DND-41 (cell line): ENCODE results near the gene GRAP2.

Experiments used
- ATAC-seq: fragments of 200-7000 bp; cut with Tn5 transposase; 3 replicates; pipeline ENCODE4 v1.9.1; 2021; ENCODE audit warnings: low read depth; ENCODE audit not compliant: insufficient read depth
- DNase-seq: peaks from one replicate; pipeline ENCODE4 v3.0.0-alpha.2; 2020
- H2AFZ ChIP-seq: 2 replicates; pipeline ENCODE4 v1.6.0; 2012; ENCODE audit warnings: low read depth, low read length
- H3K27ac ChIP-seq: 2 replicates; pipeline ENCODE4 v1.5.1; 2012; ENCODE audit warnings: low read length, inconsistent platforms
- H3K27me3 ChIP-seq: fragments of 200-600 bp; sonication (generic); 2 replicates; pipeline ENCODE4 v1.6.0; 2012; ENCODE audit warnings: low read length, mild to moderate bottlenecking, inconsistent platforms; ENCODE audit not compliant: insufficient read depth, poor library complexity
- H3K36me3 ChIP-seq: 2 replicates; pipeline ENCODE4 v1.5.1; 2012; ENCODE audit warnings: low read length, inconsistent platforms; ENCODE audit not compliant: insufficient read depth
- H3K4me1 ChIP-seq: 2 replicates; pipeline ENCODE4 v1.5.1; 2012; ENCODE audit warnings: mild to moderate bottlenecking, low read length; ENCODE audit not compliant: insufficient read depth
- H3K4me2 ChIP-seq: 2 replicates; pipeline ENCODE4 v1.6.0; 2012; ENCODE audit warnings: mild to moderate bottlenecking, moderate library complexity, low read length, inconsistent platforms; ENCODE audit not compliant: insufficient read depth
- H3K4me3 ChIP-seq, 2 experiments: fragments of 200-600 bp in 1 of 2; shearing (Covaris generic) in 1 of 2; 2 replicates each; pipeline ENCODE4 v1.5.1; 2012 to 2016; ENCODE audit warnings: inconsistent platforms in 2 of 2, low read length in 2 of 2, mild to moderate bottlenecking in 2 of 2, low read depth in 1 of 2, moderate library complexity in 1 of 2
- H3K79me2 ChIP-seq: 2 replicates; pipeline ENCODE4 v1.6.0; 2012; ENCODE audit warnings: low read length, inconsistent platforms; ENCODE audit not compliant: insufficient read depth
- H3K9ac ChIP-seq: 2 replicates; pipeline ENCODE4 v1.6.0; 2012; ENCODE audit warnings: low read depth, mild to moderate bottlenecking, inconsistent platforms, low read length, moderate library complexity
- H3K9me3 ChIP-seq: 2 replicates; pipeline ENCODE4 v1.5.1; 2012; ENCODE audit warnings: low read length, moderate library complexity, mild to moderate bottlenecking, inconsistent platforms; ENCODE audit not compliant: insufficient read depth, severe bottlenecking
- H4K20me1 ChIP-seq: 2 replicates; pipeline ENCODE4 v1.6.0; 2012; ENCODE audit warnings: low read length; ENCODE audit not compliant: insufficient read depth
- CTCF ChIP-seq: IDR thresholded peaks from 2 replicates; pipeline ENCODE4 v1.5.1; 2012; ENCODE audit warnings: borderline replicate concordance, low read length, moderate library complexity, mild to moderate bottlenecking; ENCODE audit not compliant: poor library complexity, severe bottlenecking; ENCODE audit errors: extremely low read depth
- EZH2 ChIP-seq: IDR thresholded peaks from 3 replicates; pipeline ENCODE4 v1.6.1; 2012; ENCODE audit warnings: borderline replicate concordance, low read depth, mild to moderate bottlenecking, moderate library complexity, low read length, inconsistent platforms; ENCODE audit not compliant: severe bottlenecking

Gene GRAP2

GRCh38 chr22:39973656-39974055 is 72.8 kb downstream of the GRAP2 start:
- Histone ChIP-seq H4K20me1 (no peaks in the 10 kb centered on the region), H3K27ac (no peak overlapping the region), H3K79me2 (no peaks in the 10 kb centered on the region), H3K9ac (no peak overlapping the region), H3K9me3 (no peaks in the 10 kb centered on the region), H3K27me3 (no peaks in the 10 kb centered on the region), H3K4me1 (no peaks in the 10 kb centered on the region), H3K36me3 (peaks cover 61% of the 10 kb centered on the region), H3K4me3 (no peak overlapping the region), H2AFZ (no peak overlapping the region), H3K4me2 (no peak overlapping the region)
- no peak for DNase-seq
- no peak for ATAC-seq
- TF ChIP-seq CTCF, result no peak
- no peak for TF ChIP-seq EZH2

DNA sequence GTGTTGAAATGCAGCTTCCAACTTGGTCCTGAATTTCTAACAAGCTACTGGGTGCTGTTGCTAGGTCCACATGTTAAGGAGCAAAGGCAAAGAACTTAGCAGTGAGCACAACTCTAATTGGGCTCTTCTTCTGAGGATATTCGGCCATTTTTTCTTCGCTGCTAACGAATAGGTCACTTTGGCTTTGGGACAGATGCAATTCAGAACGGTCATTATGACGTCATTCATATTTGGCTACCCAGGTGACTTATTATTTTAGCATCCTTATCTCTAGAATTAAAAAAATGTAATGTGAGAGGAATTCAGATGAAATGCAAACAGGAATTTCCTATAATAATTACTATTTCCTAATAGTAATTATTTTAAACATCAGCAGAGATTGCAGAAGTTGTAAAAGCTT is 73.2 kb downstream of the GRAP2 start:
- H3K9ac ChIP-seq, result no peak overlapping the region
- TF ChIP-seq EZH2 (no peak), CTCF (no peak)
- H4K20me1 ChIP-seq, result no peaks in the 10 kb centered on the region
- ATAC-seq (no peak), DNase-seq (no peak)
- H3K4me1 ChIP-seq, result no peaks in the 10 kb centered on the region
- H3K27me3 ChIP-seq, result no peaks in the 10 kb centered on the region
- H3K27ac ChIP-seq, result no peak overlapping the region
- no peaks in the 10 kb centered on the region for H3K9me3 ChIP-seq
- H3K4me2 ChIP-seq, result no peak overlapping the region
- no peak overlapping the region for H2AFZ ChIP-seq
- H3K36me3 ChIP-seq, result peaks cover 57% of the 10 kb centered on the region
- H3K79me2 ChIP-seq, result no peaks in the 10 kb centered on the region
- H3K4me3 ChIP-seq, result no peak overlapping the region

- Histone ChIP-seq H3K79me2 (no peaks in the 10 kb centered on the region), H2AFZ (no peak overlapping the region), H3K9me3 (no peaks in the 10 kb centered on the region), H3K4me1 (no peaks in the 10 kb centered on the region), H3K36me3 (peaks cover 7% of the 10 kb centered on the region), H3K4me2 (no peak overlapping the region), H3K9ac (no peak overlapping the region), H3K4me3 (no peak overlapping the region), H3K27ac (no peak overlapping the region), H4K20me1 (no peaks in the 10 kb centered on the region), H3K27me3 (no peaks in the 10 kb centered on the region)
- ATAC-seq (no peak), DNase-seq (no peak)
- TF ChIP-seq EZH2 (no peak), CTCF (no peak)
These were observed 78.2 kb downstream of the GRAP2 start for GRCh38 chr22:39979048-39979447.

DNA sequence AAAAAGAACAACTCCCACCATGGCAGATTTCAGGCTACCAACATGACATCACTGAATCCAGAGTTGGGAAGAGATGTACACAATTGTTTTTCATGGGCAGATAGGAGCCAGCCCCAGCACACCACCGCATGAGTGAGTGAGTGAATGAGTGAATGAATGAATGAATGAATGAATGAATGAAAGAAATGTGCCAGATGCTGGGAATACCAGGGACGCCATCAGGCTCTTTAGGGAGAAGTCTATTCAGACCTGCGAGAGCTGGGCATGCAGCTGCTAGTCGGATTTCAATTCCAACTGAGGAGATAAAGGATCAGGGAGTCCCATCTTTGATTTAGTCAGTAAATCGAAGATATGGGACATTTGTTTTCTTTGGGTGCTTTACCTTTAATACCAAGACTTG is 78.6 kb downstream of the GRAP2 start:
- Histone ChIP-seq H3K79me2 (no peaks in the 10 kb centered on the region), H3K27ac (no peak overlapping the region), H3K9ac (no peak overlapping the region), H3K27me3 (no peaks in the 10 kb centered on the region), H3K4me3 (no peak overlapping the region), H3K4me1 (no peaks in the 10 kb centered on the region), H2AFZ (no peak overlapping the region), H3K9me3 (no peaks in the 10 kb centered on the region), H3K4me2 (no peak overlapping the region), H4K20me1 (no peaks in the 10 kb centered on the region), H3K36me3 (peaks cover 7% of the 10 kb centered on the region)
- DNase-seq (no peak), ATAC-seq (no peak)
- no peak for TF ChIP-seq EZH2
- no peak for TF ChIP-seq CTCF
